SK-N-SH (cell line): ENCODE measurements around the gene MAPRE3. TPM values are rescaled to one million over a fixed set of nuclear protein-coding genes. Genes with fewer than 3 reads are reported as not detected.

ENCODE experiments used
- CTCF ChIA-PET: fragments of 300-600, 350-600 bp; formaldehyde crosslinking; extraction: SDS; loops from one replicate; lab custom pipeline; 2021; lab: Yijun Ruan, JAX
- POLR2A ChIA-PET: fragments of 350-600 bp; sonication (Branson Sonifier 250); formaldehyde crosslinking; extraction: SDS; loops from one replicate; lab custom pipeline; 2020; ENCODE audit warnings: antibody characterized with exemption, inconsistent platforms; lab: Yijun Ruan, JAX
- DNase-seq: peaks from one replicate; pipeline ENCODE4 v3.0.0; 2012
- H2AFZ ChIP-seq: fragments of 200-600 bp; sonication (generic); 2 replicates; pipeline ENCODE4 v1.8.1; 2016; ENCODE audit warnings: antibody characterized with exemption, mild to moderate bottlenecking, low read depth
- H3F3A ChIP-seq: fragments of 200-600 bp; sonication (generic); replicated peaks from 2 replicates; pipeline ENCODE3; 2016; ENCODE audit warnings: antibody characterized with exemption, mild to moderate bottlenecking; ENCODE audit not compliant: insufficient read depth
- H3K27ac ChIP-seq, 2 experiments: fragments of 200-500 bp in 1 of 2; fragments of 200-600 bp in 1 of 2; sonication (Bioruptor generic) in 1 of 2; sonication (generic), shearing (Covaris generic) in 1 of 2; 2 replicates each; pipeline versions ENCODE4 v1.5.1 to v1.6.1; 2014 to 2016; ENCODE audit warnings: low read depth in 2 of 2, inconsistent platforms in 1 of 2, low read length in 1 of 2, mild to moderate bottlenecking in 1 of 2, mixed read lengths in 1 of 2
- H3K27me3 ChIP-seq: fragments of 200-600 bp; sonication (generic), shearing (Covaris generic); 2 replicates; pipeline ENCODE4 v1.6.1; 2016; ENCODE audit warnings: mixed run types; ENCODE audit not compliant: insufficient read depth
- H3K36me3 ChIP-seq, 2 experiments: fragments of 200-500 bp in 1 of 2; fragments of 200-600 bp in 1 of 2; sonication (Bioruptor generic) in 1 of 2; sonication (generic) in 1 of 2; replicated peaks in 1 of 2; 2 replicates each; pipeline versions ENCODE3 to v1.5.1; 2014 to 2016; ENCODE audit warnings: low read length in 1 of 2, mild to moderate bottlenecking in 1 of 2; ENCODE audit not compliant: insufficient read depth in 2 of 2, control insufficient read depth in 1 of 2
- H3K4me1 ChIP-seq, 2 experiments: fragments of 200-500 bp in 1 of 2; fragments of 200-600 bp in 1 of 2; sonication (Bioruptor generic) in 1 of 2; sonication (generic), shearing (Covaris generic) in 1 of 2; 2 replicates each; pipeline versions ENCODE4 v1.5.1 to v1.6.1; 2014 to 2016; ENCODE audit warnings: low read depth in 1 of 2, low read length in 1 of 2, mixed run types in 1 of 2; ENCODE audit not compliant: insufficient read depth in 2 of 2, control insufficient read depth in 1 of 2
- H3K4me2 ChIP-seq: fragments of 200-600 bp; sonication (generic), shearing (Covaris generic); 2 replicates; pipeline ENCODE4 v1.6.1; 2017; ENCODE audit warnings: mixed run types
- H3K4me3 ChIP-seq, 2 experiments: fragments of 200-500 bp in 1 of 2; fragments of 200-600 bp in 1 of 2; sonication (Bioruptor generic) in 1 of 2; sonication (generic), shearing (Covaris generic) in 1 of 2; 2 replicates each; pipeline versions ENCODE4 v1.5.1 to v1.8.1; 2014 to 2016; ENCODE audit warnings: low read depth in 2 of 2, inconsistent platforms in 1 of 2, low read length in 1 of 2, mild to moderate bottlenecking in 1 of 2, mixed read lengths in 1 of 2, moderate library complexity in 1 of 2
- H3K79me2 ChIP-seq: fragments of 200-600 bp; sonication (generic); 2 replicates; pipeline ENCODE4 v1.8.1; 2017; ENCODE audit warnings: mild to moderate bottlenecking; ENCODE audit not compliant: insufficient read depth
- H3K9ac ChIP-seq: fragments of 200-600 bp; sonication (generic); 2 replicates; pipeline ENCODE4 v1.6.1; 2017; ENCODE audit warnings: mixed run types
- H3K9me2 ChIP-seq: fragments of 200-600 bp; sonication (generic); 2 replicates; pipeline ENCODE4 v1.6.1; 2017; ENCODE audit warnings: mixed run types
- H3K9me3 ChIP-seq: fragments of 200-600 bp; sonication (generic); 2 replicates; pipeline ENCODE4 v1.6.1; 2017; ENCODE audit warnings: mixed run types, mild to moderate bottlenecking, moderate library complexity
- H4K20me1 ChIP-seq: fragments of 200-600 bp; sonication (generic); 2 replicates; pipeline ENCODE4 v1.6.1; 2017; ENCODE audit warnings: mild to moderate bottlenecking, mixed run types; ENCODE audit not compliant: insufficient read depth
- JUND ChIP-seq: IDR thresholded peaks from 2 replicates; pipeline ENCODE4 v1.4.0; 2012
- NFIC ChIP-seq: IDR thresholded peaks from 2 replicates; pipeline ENCODE4 v1.4.0; 2012; ENCODE audit warnings: borderline replicate concordance
- RAD21 ChIP-seq: IDR thresholded peaks from 2 replicates; pipeline ENCODE4 v1.6.1; 2012; ENCODE audit warnings: mild to moderate bottlenecking, low read length
- SMC3 ChIP-seq: IDR thresholded peaks from 2 replicates; pipeline ENCODE4 v1.6.1; 2012; ENCODE audit warnings: low read depth, low read length, improper control_type of control experiment
- TAF1 ChIP-seq: IDR thresholded peaks from 2 replicates; pipeline ENCODE4 v1.6.1; 2012; ENCODE audit warnings: low read depth, mild to moderate bottlenecking, low read length, moderate library complexity, borderline replicate concordance
- YY1 ChIP-seq: IDR thresholded peaks from 2 replicates; pipeline ENCODE4 v1.4.0; 2012; ENCODE audit warnings: low read depth, mild to moderate bottlenecking
- WGBS: methylation state at CpG from one replicate; pipeline ENCODE4 v1.1.6; 2017; ENCODE audit warnings: low lambda C conversion rate; 5-methylcytosine and 5-hydroxymethylcytosine counted together
- polyA plus RNA-seq, 3 experiments: library from polyadenylated mRNA; depleted of rRNA; stranded (reverse); fragments of >200 nt; gene quantifications; 2 replicates each; pipeline ENCODE4 v1.2.3, GENCODE V29; 2012
- TF ChIP-seq, protein P1 (sequence below): fragments of 200-600 bp; sonication (generic); IDR thresholded peaks from 2 replicates; pipeline ENCODE4 v1.6.1; 2017; ENCODE audit warnings: antibody characterized with exemption, mild to moderate bottlenecking, moderate library complexity
- TF ChIP-seq, protein P2 (sequence below): fragments of 150-350 bp; IDR thresholded peaks from 2 replicates; pipeline ENCODE4 v1.6.1; 2017; ENCODE audit warnings: antibody characterized with exemption, low read length, low read depth, borderline replicate concordance

Gene MAPRE3
- polyA plus RNA-seq, 1 of the 3 experiments (the other 2 are of a cell fraction), result 24.4 TPM

DNA sequence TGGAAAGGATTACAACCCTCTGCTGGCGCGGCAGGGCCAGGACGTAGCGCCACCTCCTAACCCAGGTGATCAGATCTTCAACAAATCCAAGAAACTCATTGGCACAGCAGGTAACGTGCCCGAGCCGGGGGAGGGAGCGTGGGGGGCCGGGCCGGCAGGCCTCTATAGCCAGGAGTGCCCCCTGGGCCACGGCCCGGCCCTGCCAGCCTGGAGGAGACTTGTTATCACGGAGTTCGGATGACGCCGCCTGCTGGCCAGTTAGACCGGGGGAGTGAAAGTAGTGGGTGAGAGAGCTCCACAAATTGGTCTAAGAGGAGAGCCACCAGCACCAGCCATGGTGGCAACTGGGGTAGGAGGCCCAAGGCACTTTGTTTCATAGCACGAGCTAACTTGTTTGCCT is 53.8 kb downstream of the MAPRE3 start:
- H3K4me1 ChIP-seq, result peaks cover 0 to 8% of the 10 kb centered on the region in 2 experiments; a peak in 1 of 4 replicates
- no peaks in the 10 kb centered on the region for H3K9me3 ChIP-seq
- TF ChIP-seq, protein P1, sequence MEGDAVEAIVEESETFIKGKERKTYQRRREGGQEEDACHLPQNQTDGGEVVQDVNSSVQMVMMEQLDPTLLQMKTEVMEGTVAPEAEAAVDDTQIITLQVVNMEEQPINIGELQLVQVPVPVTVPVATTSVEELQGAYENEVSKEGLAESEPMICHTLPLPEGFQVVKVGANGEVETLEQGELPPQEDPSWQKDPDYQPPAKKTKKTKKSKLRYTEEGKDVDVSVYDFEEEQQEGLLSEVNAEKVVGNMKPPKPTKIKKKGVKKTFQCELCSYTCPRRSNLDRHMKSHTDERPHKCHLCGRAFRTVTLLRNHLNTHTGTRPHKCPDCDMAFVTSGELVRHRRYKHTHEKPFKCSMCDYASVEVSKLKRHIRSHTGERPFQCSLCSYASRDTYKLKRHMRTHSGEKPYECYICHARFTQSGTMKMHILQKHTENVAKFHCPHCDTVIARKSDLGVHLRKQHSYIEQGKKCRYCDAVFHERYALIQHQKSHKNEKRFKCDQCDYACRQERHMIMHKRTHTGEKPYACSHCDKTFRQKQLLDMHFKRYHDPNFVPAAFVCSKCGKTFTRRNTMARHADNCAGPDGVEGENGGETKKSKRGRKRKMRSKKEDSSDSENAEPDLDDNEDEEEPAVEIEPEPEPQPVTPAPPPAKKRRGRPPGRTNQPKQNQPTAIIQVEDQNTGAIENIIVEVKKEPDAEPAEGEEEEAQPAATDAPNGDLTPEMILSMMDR, result peak; percentile 20
- no peak for TF ChIP-seq YY1
- no peaks in the 10 kb centered on the region; the same call in 1 of the 2 replicates for H3K79me2 ChIP-seq
- H3K27ac ChIP-seq, result no peak overlapping the region
- H3K36me3 ChIP-seq, result peaks cover 0 to 46% of the 10 kb centered on the region in 2 experiments
- no peaks in the 10 kb centered on the region for H3F3A ChIP-seq
- no peak overlapping the region for H3K4me3 ChIP-seq
- H3K4me2 ChIP-seq, result no peak overlapping the region
- WGBS, result 91% methylated on average over 18 of the region's 18 CpGs
- POLR2A ChIA-PET, result no interaction called here
- H3K9me2 ChIP-seq, result no peaks in the 10 kb centered on the region
- no peak overlapping the region for H3K9ac ChIP-seq
- no peaks in the 10 kb centered on the region for H3K27me3 ChIP-seq
- no peaks in the 10 kb centered on the region for H4K20me1 ChIP-seq
- peak; percentile 53 for DNase-seq
- no peak overlapping the region for H2AFZ ChIP-seq
- CTCF ChIA-PET, result interaction anchor here (1.0 to 33.3 kb wide), 8 partner anchors 7 to 178 kb away, joined by 3 to 1017 read pairs (median 7); partner anchors contain the start of gene MAPRE3

DNA sequence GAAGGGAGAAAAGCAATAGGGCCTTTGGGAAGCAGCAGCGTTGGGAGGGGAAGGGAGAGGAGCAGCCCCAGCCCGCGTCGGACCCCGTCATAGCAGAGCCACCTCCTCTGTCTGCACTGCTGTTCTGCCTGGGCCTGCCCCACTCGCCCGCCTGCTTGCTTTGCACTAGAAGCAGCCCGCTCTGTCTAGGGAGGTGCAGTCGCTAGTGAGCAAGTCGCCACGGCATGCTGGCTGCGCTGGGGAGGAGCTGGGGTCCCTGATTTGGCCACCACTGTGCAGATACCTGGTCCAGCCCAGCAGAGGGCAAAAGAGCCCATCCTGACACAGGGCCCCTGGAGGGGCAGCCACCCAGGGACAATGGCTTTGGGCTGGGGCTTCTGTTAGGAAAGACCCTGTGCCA is 54.4 kb downstream of the MAPRE3 start:
- Histone ChIP-seq H3K4me3 (no peak overlapping the region), H2AFZ (no peak overlapping the region), H3K79me2 (no peaks in the 10 kb centered on the region; the same call in 1 of the 2 replicates), H3K9me3 (no peaks in the 10 kb centered on the region), H3F3A (no peaks in the 10 kb centered on the region), H3K27me3 (no peaks in the 10 kb centered on the region), H3K9ac (no peak overlapping the region), H3K4me1 (peaks cover 0 to 8% of the 10 kb centered on the region in 2 experiments; a peak in 1 of 4 replicates), H3K36me3 (peaks cover 0 to 48% of the 10 kb centered on the region in 2 experiments), H3K27ac (no peak overlapping the region), H3K9me2 (no peaks in the 10 kb centered on the region), H4K20me1 (no peaks in the 10 kb centered on the region), H3K4me2 (no peak overlapping the region)
- TF ChIP-seq SMC3 (no peak), NFIC (no peak), TAF1 (no peak), RAD21 (peak; percentile 25; the same call in 1 of the 2 replicates)
- TF ChIP-seq, protein P2, sequence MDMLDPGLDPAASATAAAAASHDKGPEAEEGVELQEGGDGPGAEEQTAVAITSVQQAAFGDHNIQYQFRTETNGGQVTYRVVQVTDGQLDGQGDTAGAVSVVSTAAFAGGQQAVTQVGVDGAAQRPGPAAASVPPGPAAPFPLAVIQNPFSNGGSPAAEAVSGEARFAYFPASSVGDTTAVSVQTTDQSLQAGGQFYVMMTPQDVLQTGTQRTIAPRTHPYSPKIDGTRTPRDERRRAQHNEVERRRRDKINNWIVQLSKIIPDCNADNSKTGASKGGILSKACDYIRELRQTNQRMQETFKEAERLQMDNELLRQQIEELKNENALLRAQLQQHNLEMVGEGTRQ, result no peak
- CTCF ChIA-PET, result interaction anchor here (1.0 to 33.3 kb wide), 8 partner anchors 8 to 179 kb away, joined by 3 to 1017 read pairs (median 7); partner anchors contain the start of gene MAPRE3
- POLR2A ChIA-PET, result no interaction called here
- DNase-seq, result peak; percentile 59
- WGBS, result 96% methylated on average over 12 of the region's 12 CpGs

DNA sequence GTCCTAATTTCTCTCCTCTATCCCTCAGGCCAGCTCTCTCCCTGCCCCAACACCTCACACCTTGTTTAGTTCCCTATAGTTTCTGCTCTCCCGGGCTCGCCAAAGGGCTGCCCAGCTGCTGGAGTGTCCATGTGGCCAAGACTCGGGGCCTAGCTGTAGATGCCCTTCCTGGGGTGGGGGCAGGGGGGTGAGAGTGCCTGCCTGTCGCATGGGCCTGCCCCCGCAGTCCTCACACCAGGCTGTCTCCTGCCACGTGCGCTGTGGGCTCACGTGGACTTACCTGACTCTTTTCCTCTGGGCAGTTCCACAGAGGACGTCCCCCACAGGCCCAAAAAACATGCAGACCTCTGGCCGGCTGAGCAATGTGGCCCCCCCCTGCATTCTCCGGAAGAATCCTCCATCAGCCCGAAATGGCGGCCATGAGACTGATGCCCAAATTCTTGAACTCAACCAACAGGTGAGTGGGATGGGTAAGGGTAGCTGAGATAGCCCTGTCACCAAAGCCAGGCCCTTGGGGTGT is 54.9 kb downstream of the MAPRE3 start:
- Histone ChIP-seq H2AFZ (no peak overlapping the region), H3K9me2 (no peaks in the 10 kb centered on the region), H3K27ac (no peak overlapping the region), H3K36me3 (peaks cover 0 to 49% of the 10 kb centered on the region in 2 experiments), H3F3A (no peaks in the 10 kb centered on the region)
- CTCF ChIA-PET, result interaction anchor here (1.0 to 33.3 kb wide), 9 partner anchors 8 to 179 kb away, joined by 3 to 1017 read pairs (median 5); partner anchors contain the start of gene MAPRE3
- WGBS, result 91% methylated on average over 12 of the region's 13 CpGs
- no peak for TF ChIP-seq RAD21
- no peak for TF ChIP-seq JUND
- TF ChIP-seq, all 33 proteins: peak for 0
- no peaks in the 10 kb centered on the region for H3K9me3 ChIP-seq
- no peaks in the 10 kb centered on the region; the same call in 1 of the 2 replicates for H3K79me2 ChIP-seq
- DNase-seq, result no peak
- no peak overlapping the region for H3K4me3 ChIP-seq
- no peak overlapping the region for H3K9ac ChIP-seq
- POLR2A ChIA-PET, result no interaction called here
- H3K4me2 ChIP-seq, result no peak overlapping the region
- no peaks in the 10 kb centered on the region for H4K20me1 ChIP-seq
- H3K4me1 ChIP-seq, result peaks cover 0 to 4% of the 10 kb centered on the region in 2 experiments; a peak in 1 of 4 replicates
- H3K27me3 ChIP-seq, result no peaks in the 10 kb centered on the region
